HEK293T (cell line): Measurements from ENCODE around the gene SYMPK.

Experiments
- ARNT ChIP-seq: fragments of 450-650 bp; IDR thresholded peaks from 2 replicates; pipeline ENCODE4 v1.6.1; 2017; ENCODE audit warnings: mild to moderate bottlenecking
- FOXA1 ChIP-seq: fragments of 450-650 bp; IDR thresholded peaks from 2 replicates; pipeline ENCODE4 v1.6.1; 2016; ENCODE audit warnings: mild to moderate bottlenecking
- FOXK2 ChIP-seq: fragments of 450-650 bp; IDR thresholded peaks from 2 replicates; pipeline ENCODE4 v1.6.1; 2016; ENCODE audit warnings: mild to moderate bottlenecking
- FOXM1 ChIP-seq: fragments of 450-650 bp; IDR thresholded peaks from 2 replicates; pipeline ENCODE4 v1.6.1; 2017; ENCODE audit warnings: mild to moderate bottlenecking, borderline replicate concordance
- HDGF ChIP-seq: fragments of 450-650 bp; IDR thresholded peaks from 2 replicates; pipeline ENCODE4 v1.6.1; 2017; ENCODE audit warnings: antibody characterized with exemption, borderline replicate concordance
- LEF1 ChIP-seq: fragments of 450-650 bp; IDR thresholded peaks from 2 replicates; pipeline ENCODE4 v1.6.1; 2017; ENCODE audit warnings: mild to moderate bottlenecking, borderline replicate concordance
- NFRKB ChIP-seq: fragments of 450-650 bp; IDR thresholded peaks from 2 replicates; pipeline ENCODE4 v1.6.1; 2016; ENCODE audit warnings: mild to moderate bottlenecking, moderate library complexity
- SP1 ChIP-seq: fragments of 450-650 bp; IDR thresholded peaks from 2 replicates; pipeline ENCODE4 v1.6.1; 2017
- SUZ12 ChIP-seq: fragments of 450-650 bp; IDR thresholded peaks from 2 replicates; pipeline ENCODE4 v1.6.1; 2016; ENCODE audit warnings: mild to moderate bottlenecking
- TARDBP ChIP-seq: fragments of 450-650 bp; IDR thresholded peaks from 2 replicates; pipeline ENCODE4 v1.6.1; 2016
- TF ChIP-seq, protein P1 (sequence below): fragments of 450-650 bp; IDR thresholded peaks from 2 replicates; pipeline ENCODE4 v1.6.1; 2016

DNA sequence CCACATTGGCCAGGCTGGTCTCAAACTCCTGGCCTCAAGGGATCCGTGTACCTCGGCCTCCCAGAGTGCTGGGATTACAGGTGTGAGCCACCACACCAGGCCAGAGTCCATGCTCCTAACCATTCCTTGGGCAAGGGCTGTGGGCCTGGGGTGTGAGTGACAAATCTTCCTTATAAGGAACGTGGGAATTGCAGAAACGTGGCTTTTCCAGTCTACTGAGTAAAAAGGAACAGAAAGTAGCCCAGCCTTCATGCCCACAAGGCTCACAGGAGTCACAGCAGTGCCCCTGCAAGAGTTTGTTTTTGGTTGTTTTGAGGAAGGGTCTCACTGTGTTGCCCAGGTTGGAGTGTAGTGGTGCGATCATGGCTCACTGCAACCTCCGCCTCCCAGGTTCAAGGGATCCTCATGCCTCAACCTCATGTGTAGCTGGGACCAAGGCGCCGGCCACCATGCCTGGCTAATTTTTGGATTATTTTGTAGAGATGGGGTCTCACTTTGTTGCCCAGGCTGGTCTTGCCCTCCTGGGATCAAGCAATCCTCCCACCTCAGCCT, 34.4 kb upstream of the SYMPK start:
- TF ChIP-seq NFRKB, result no peak
- TF ChIP-seq TARDBP, result no peak
- TF ChIP-seq FOXA1, result no peak
- no peak for TF ChIP-seq LEF1
- TF ChIP-seq HDGF, result no peak
- no peak for TF ChIP-seq FOXK2
- no peak for TF ChIP-seq SP1
- no peak for TF ChIP-seq SUZ12
- TF ChIP-seq, protein P1, sequence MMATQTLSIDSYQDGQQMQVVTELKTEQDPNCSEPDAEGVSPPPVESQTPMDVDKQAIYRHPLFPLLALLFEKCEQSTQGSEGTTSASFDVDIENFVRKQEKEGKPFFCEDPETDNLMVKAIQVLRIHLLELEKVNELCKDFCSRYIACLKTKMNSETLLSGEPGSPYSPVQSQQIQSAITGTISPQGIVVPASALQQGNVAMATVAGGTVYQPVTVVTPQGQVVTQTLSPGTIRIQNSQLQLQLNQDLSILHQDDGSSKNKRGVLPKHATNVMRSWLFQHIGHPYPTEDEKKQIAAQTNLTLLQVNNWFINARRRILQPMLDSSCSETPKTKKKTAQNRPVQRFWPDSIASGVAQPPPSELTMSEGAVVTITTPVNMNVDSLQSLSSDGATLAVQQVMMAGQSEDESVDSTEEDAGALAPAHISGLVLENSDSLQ, result no peak
- TF ChIP-seq FOXM1, result no peak
- no peak for TF ChIP-seq ARNT
